GM19455 (cell line): ENCODE data around the gene TEX2.
"Not testable (repeated sequence)": the region's sequence is repeated elsewhere in the genome, so short reads cannot be mapped to it uniquely, and the experiment has no call there.

Experiments
- ATAC-seq: cut with Tn5 transposase; IDR thresholded peaks from one replicate; pipeline ENCODE4 v1.9.1; 2021; ENCODE audit not compliant: unreplicated experiment

Gene TEX2

GRCh38 chr17:64216000-64216337, 47.1 kb downstream of the TEX2 start:
- ATAC-seq: no peak

DNA sequence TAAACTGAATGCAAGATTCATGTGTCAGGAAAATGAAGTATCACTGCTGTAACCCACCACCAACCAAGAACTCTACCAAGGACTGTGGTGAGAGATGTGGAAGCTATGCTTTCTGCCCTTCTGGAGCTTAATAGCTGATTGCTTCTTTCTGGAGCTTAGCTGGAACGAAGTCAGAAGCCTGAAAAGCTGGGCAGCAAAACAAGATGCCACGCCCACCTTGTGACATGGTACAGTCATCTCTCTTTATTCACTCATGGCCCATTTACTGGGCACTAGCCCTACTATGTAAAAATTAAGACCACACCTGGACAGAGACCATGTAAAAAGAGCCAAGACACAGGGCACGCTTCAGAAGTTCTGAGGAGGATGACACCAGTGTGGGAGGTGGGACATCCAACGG, 48.1 kb downstream of the TEX2 start:
- ATAC-seq: no peak

- ATAC-seq: no peak
These were observed 48.9 kb downstream of the TEX2 start for GRCh38 chr17:64213995-64214811.

GRCh38 chr17:64212122-64212521, 50.9 kb downstream of the TEX2 start:
- no peak for ATAC-seq

- no peak for ATAC-seq
These were observed 53.1 kb downstream of the TEX2 start for GRCh38 chr17:64209983-64210382.

GRCh38 chr17:64209356-64209941, 53.6 kb downstream of the TEX2 start:
- ATAC-seq: no peak

DNA sequence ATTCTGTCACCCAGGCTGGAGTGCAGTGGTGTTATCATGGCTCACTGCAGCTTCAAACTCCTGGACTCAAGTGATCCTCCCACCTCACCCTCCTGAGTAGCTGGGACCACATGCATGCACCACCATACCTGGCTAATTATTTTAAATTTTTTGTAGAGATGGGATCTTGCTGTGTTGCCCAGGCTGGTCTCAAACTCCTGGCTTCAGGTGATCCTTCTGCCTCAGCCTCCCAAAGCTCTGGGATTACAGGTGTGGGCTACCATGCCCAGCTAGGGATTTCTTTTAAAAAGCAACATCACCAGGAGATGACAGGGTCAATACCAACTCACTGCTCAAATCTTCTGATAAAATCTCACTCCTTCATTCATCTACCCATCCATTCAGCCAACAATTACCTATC, 54.4 kb downstream of the TEX2 start:
- not testable (repeated sequence) for ATAC-seq

DNA sequence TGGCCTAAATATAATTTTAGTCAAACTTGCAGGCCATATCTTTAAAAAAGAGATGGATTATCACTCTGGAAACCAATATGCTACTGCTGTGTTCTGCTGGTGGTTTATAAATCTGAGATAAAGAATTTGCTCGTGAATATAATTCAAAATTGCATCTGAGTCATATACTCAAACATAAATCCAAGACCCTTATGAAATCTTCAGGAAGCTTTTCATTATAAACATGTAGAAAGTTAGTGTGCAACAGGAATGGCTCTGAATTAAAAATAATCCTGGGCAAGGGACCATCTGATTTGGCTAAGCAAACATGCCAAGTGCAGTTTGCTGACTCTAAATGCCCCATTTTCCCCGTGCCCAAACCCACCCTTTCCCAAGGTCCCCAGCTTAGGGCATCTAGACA, 57.3 kb downstream of the TEX2 start:
- ATAC-seq: no peak

DNA sequence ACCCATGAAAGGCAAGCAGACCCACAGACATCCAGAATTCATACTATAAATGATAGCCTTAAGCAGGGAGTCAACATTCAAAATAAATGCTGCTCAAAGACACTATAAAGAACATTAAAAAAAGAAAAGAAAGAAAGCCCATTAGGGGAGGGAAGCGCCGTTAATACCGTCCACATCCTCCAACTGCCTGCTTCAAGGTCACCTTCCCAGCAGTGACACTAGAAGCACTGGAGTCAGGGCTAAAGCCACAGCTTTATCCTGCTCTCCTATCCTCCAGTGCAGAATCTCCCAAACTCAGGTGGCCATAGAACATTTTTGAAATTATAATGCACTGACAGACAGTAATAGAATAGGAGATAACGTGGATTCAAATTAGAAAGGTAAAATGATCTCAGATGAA, 59.4 kb downstream of the TEX2 start:
- ATAC-seq: no peak

GRCh38 chr17:64202683-64203344, 60.2 kb downstream of the TEX2 start:
- ATAC-seq: no peak

GRCh38 chr17:64200080-64201032, 62.7 kb downstream of the TEX2 start:
- no peak for ATAC-seq

- no peak for ATAC-seq
These were observed 64.5 kb downstream of the TEX2 start for GRCh38 chr17:64198331-64199090.

GRCh38 chr17:64196601-64197000, 66.5 kb downstream of the TEX2 start:
- ATAC-seq: no peak

- ATAC-seq: no peak
These were observed 69.5 kb downstream of the TEX2 start for GRCh38 chr17:64193561-64193960.

- no peak for ATAC-seq
These were observed 70.5 kb downstream of the TEX2 start for GRCh38 chr17:64192589-64192988.

GRCh38 chr17:64190472-64190871, 72.6 kb downstream of the TEX2 start:
- ATAC-seq: no peak

GRCh38 chr17:64188088-64188487, 75.0 kb downstream of the TEX2 start:
- ATAC-seq: no peak

GRCh38 chr17:64187093-64187895, 75.8 kb downstream of the TEX2 start:
- ATAC-seq: no peak
